ENCODE measurements around the gene ALG2. TPM values are rescaled to one million over a fixed set of nuclear protein-coding genes. Genes with fewer than 3 reads are reported as not detected.

Gene ALG2
- polyA plus RNA-seq, 1 of the 3 experiments (the other 2 are of a cell fraction) = 31.6 TPM

DNA sequence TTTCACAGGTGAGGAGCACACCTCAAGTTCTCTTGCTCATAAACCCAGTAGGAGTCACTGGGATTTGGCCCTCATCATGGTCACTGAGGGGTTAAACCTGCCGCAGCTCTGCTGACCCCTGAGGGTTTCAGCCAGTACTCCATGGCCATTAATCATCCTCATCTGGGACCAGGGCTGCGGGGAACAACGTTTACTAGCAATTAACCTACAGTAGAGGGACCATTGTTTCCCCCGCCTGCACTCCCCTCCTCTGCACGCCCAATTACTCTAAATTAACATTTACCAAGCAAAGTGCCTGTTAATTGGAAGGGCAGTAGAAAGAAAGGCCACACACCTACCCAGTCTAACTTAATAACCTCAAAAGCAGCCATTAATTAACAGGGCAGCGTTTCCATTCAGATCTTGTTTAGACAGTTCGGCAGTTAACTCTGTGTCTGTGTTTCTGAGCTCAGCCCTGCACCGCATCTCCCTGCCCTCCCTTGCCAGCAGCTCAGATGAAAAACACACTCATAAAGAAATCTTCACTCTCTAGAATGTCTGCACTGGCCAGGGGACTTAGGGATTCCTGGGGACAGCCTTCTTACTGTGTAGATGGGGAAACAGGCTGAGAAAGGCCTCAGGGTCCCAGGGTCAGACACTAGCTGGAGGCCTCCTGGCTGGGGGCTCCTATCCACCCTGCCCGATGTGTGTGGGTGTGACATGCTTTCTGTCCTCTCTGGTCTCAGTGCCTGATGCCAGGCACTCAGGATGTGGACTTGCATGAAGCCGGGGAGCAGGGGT is 51.6 kb downstream of the ALG2 start:
- H4K20me1 ChIP-seq (ENCODE audit: insufficient read depth) = no peaks in the 10 kb centered on the region
- 25% methylated on average over 10 of the region's 10 CpGs for WGBS (ENCODE audit: low lambda C conversion rate)
- ChIA-PET POLR2A (interaction anchor here (1.0 kb wide), 2 partner anchors 12 to 15 kb away, joined by 4 read pairs; no protein-coding TSS in a partner anchor), CTCF (interaction anchor here (0.6 to 2.1 kb wide), 6 partner anchors 15 to 1425 kb away, joined by 3 to 11 read pairs (median 3); no protein-coding TSS in a partner anchor)
- peak overlapping the region in 1 of 2 experiments; percentile 98; a peak in 2 of 4 replicates for H3K27ac ChIP-seq (ENCODE audit: low read depth in 2 of 2, low read length in 1 of 2)
- no peaks in the 10 kb centered on the region for H3K27me3 ChIP-seq (ENCODE audit: insufficient read depth)
- H3F3A ChIP-seq (replicated peaks; ENCODE audit: insufficient read depth) = no peaks in the 10 kb centered on the region
- no peaks in the 10 kb centered on the region for H3K36me3 ChIP-seq (replicated peaks in 1 of 2; ENCODE audit: control insufficient read depth in 1 of 2, insufficient read depth in 2 of 2, low read length in 1 of 2)
- H3K4me3 ChIP-seq (ENCODE audit: low read depth in 2 of 2, low read length in 1 of 2) = no peak overlapping the region; a peak in 2 of 4 replicates
- DNase-seq = peak; percentile 79
- no peaks in the 10 kb centered on the region for H3K9me2 ChIP-seq
- H3K79me2 ChIP-seq (ENCODE audit: insufficient read depth) = no peaks in the 10 kb centered on the region
- no peak overlapping the region for H3K9ac ChIP-seq
- no peaks in the 10 kb centered on the region for H3K9me3 ChIP-seq
- H3K4me1 ChIP-seq (ENCODE audit: control insufficient read depth in 1 of 2, insufficient read depth in 2 of 2, low read depth in 1 of 2, low read length in 1 of 2) = peaks cover 0 to 48% of the 10 kb centered on the region in 2 experiments; a peak in 2 of 4 replicates
- H2AFZ ChIP-seq (ENCODE audit: low read depth) = peak overlapping the region; percentile 67; the same call in 1 of the 2 replicates
- H3K4me2 ChIP-seq = 0 out of 2 replicates have a peak overlapping the region, but pooled peaks have one; percentile 28
- no peak for TF ChIP-seq RFX5 (IDR thresholded peaks at IDR 0.05; ENCODE audit: low read length)
- TF ChIP-seq GATA2 (CRISPR knock-in tag; IDR thresholded peaks at IDR 0.05) = peak; percentile 53; the same call in 1 of the 2 replicates
- TF ChIP-seq FOXM1 (IDR thresholded peaks at IDR 0.05; ENCODE audit: low read depth) = no peak
- TF ChIP-seq GABPA (IDR thresholded peaks at IDR 0.05; ENCODE audit: low read depth) = no peak
- TF ChIP-seq SIN3A (IDR thresholded peaks at IDR 0.05; ENCODE audit: borderline replicate concordance, low read depth, low read length) = no peak
- TF ChIP-seq, protein P1, sequence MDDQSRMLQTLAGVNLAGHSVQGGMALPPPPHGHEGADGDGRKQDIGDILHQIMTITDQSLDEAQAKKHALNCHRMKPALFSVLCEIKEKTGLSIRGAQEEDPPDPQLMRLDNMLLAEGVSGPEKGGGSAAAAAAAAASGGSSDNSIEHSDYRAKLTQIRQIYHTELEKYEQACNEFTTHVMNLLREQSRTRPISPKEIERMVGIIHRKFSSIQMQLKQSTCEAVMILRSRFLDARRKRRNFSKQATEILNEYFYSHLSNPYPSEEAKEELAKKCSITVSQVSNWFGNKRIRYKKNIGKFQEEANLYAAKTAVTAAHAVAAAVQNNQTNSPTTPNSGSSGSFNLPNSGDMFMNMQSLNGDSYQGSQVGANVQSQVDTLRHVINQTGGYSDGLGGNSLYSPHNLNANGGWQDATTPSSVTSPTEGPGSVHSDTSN (IDR thresholded peaks at IDR 0.05) = peak; percentile 49; the same call in 1 of the 2 replicates
- TF ChIP-seq, protein P2, sequence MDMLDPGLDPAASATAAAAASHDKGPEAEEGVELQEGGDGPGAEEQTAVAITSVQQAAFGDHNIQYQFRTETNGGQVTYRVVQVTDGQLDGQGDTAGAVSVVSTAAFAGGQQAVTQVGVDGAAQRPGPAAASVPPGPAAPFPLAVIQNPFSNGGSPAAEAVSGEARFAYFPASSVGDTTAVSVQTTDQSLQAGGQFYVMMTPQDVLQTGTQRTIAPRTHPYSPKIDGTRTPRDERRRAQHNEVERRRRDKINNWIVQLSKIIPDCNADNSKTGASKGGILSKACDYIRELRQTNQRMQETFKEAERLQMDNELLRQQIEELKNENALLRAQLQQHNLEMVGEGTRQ (IDR thresholded peaks at IDR 0.05; ENCODE audit: borderline replicate concordance, low read depth, low read length) = no peak
- TF ChIP-seq, protein P3, sequence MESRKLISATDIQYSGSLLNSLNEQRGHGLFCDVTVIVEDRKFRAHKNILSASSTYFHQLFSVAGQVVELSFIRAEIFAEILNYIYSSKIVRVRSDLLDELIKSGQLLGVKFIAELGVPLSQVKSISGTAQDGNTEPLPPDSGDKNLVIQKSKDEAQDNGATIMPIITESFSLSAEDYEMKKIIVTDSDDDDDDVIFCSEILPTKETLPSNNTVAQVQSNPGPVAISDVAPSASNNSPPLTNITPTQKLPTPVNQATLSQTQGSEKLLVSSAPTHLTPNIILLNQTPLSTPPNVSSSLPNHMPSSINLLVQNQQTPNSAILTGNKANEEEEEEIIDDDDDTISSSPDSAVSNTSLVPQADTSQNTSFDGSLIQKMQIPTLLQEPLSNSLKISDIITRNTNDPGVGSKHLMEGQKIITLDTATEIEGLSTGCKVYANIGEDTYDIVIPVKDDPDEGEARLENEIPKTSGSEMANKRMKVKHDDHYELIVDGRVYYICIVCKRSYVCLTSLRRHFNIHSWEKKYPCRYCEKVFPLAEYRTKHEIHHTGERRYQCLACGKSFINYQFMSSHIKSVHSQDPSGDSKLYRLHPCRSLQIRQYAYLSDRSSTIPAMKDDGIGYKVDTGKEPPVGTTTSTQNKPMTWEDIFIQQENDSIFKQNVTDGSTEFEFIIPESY (IDR thresholded peaks at IDR 0.05; ENCODE audit: borderline replicate concordance, low read depth) = no peak
- TF ChIP-seq TCF12 (IDR thresholded peaks at IDR 0.05) = peak; percentile 13; the same call in 1 of the 2 replicates
- TF ChIP-seq TAF1 (IDR thresholded peaks at IDR 0.05; ENCODE audit: borderline replicate concordance, low read depth, low read length) = no peak
- TF ChIP-seq YY1 (IDR thresholded peaks at IDR 0.05; ENCODE audit: low read depth) = no peak
- peak; percentile 61 for TF ChIP-seq CHD2 (IDR thresholded peaks at IDR 0.05; ENCODE audit: low read length, partially characterized antibody)
- peak in 1 of 2 experiments; percentile 88; a peak in 2 of 4 replicates for TF ChIP-seq EP300 (IDR thresholded peaks at IDR 0.05; ENCODE audit: borderline replicate concordance in 1 of 2, low read depth in 1 of 2, low read length in 1 of 2)
- TF ChIP-seq MXI1 (IDR thresholded peaks at IDR 0.05; ENCODE audit: low read depth, low read length) = peak; percentile 34; the same call in 1 of the 2 replicates
- TF ChIP-seq, protein P4, sequence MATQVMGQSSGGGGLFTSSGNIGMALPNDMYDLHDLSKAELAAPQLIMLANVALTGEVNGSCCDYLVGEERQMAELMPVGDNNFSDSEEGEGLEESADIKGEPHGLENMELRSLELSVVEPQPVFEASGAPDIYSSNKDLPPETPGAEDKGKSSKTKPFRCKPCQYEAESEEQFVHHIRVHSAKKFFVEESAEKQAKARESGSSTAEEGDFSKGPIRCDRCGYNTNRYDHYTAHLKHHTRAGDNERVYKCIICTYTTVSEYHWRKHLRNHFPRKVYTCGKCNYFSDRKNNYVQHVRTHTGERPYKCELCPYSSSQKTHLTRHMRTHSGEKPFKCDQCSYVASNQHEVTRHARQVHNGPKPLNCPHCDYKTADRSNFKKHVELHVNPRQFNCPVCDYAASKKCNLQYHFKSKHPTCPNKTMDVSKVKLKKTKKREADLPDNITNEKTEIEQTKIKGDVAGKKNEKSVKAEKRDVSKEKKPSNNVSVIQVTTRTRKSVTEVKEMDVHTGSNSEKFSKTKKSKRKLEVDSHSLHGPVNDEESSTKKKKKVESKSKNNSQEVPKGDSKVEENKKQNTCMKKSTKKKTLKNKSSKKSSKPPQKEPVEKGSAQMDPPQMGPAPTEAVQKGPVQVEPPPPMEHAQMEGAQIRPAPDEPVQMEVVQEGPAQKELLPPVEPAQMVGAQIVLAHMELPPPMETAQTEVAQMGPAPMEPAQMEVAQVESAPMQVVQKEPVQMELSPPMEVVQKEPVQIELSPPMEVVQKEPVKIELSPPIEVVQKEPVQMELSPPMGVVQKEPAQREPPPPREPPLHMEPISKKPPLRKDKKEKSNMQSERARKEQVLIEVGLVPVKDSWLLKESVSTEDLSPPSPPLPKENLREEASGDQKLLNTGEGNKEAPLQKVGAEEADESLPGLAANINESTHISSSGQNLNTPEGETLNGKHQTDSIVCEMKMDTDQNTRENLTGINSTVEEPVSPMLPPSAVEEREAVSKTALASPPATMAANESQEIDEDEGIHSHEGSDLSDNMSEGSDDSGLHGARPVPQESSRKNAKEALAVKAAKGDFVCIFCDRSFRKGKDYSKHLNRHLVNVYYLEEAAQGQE (IDR thresholded peaks at IDR 0.05; ENCODE audit: low read depth, low read length) = no peak
- peak; percentile 76 for TF ChIP-seq FOXJ3 (CRISPR knock-in tag; IDR thresholded peaks at IDR 0.05)
- TF ChIP-seq FOSL2 (IDR thresholded peaks at IDR 0.05; ENCODE audit: borderline replicate concordance, low read depth) = no peak
- TF ChIP-seq, protein P5, sequence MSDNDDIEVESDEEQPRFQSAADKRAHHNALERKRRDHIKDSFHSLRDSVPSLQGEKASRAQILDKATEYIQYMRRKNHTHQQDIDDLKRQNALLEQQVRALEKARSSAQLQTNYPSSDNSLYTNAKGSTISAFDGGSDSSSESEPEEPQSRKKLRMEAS (IDR thresholded peaks at IDR 0.05; ENCODE audit: low read depth) = no peak
- TF ChIP-seq RAD21 (IDR thresholded peaks at IDR 0.05; ENCODE audit: low read length) = peak; percentile 11; the same call in 1 of the 2 replicates
- no peak for TF ChIP-seq NFIC (IDR thresholded peaks at IDR 0.05; ENCODE audit: borderline replicate concordance)
- TF ChIP-seq RCOR1 (IDR thresholded peaks at IDR 0.05; ENCODE audit: low read length) = peak; percentile 63; the same call in 1 of the 2 replicates
- no peak for TF ChIP-seq ELF1 (IDR thresholded peaks at IDR 0.05)
- no peak for TF ChIP-seq RXRA (IDR thresholded peaks at IDR 0.05; ENCODE audit: borderline replicate concordance, low read depth)
